GM19438 (cell line): ENCODE results near the gene SIRT7.
"Not testable (repeated sequence)": the region's sequence is repeated elsewhere in the genome, so short reads cannot be mapped to it uniquely, and the experiment has no call there.

ENCODE experiments used
- ATAC-seq: cut with Tn5 transposase; IDR thresholded peaks from one replicate; pipeline ENCODE4 v1.9.1; 2021; ENCODE audit warnings: low read depth; ENCODE audit not compliant: unreplicated experiment

Gene SIRT7

GRCh38 chr17:81921996-81922565 is 4.1 kb upstream of the SIRT7 start:
- no peak for ATAC-seq

- ATAC-seq = no peak
Observed at GRCh38 chr17:81921537-81921862, 3.5 kb upstream of the SIRT7 start.

- ATAC-seq = no peak
Observed at GRCh38 chr17:81920612-81921536, 2.9 kb upstream of the SIRT7 start.

- no peak for ATAC-seq
Observed at GRCh38 chr17:81918832-81919545, 1.0 kb upstream of the SIRT7 start.

- ATAC-seq = not testable (repeated sequence)
Observed at GRCh38 chr17:81918333-81918669, 325 bp upstream of the SIRT7 start.

GRCh38 chr17:81916234-81917001 is 1.6 kb downstream of the SIRT7 start:
- ATAC-seq = no peak

- no peak for ATAC-seq
Observed at GRCh38 chr17:81915331-81915730, 2.6 kb downstream of the SIRT7 start.

GRCh38 chr17:81914103-81914850 is 3.7 kb downstream of the SIRT7 start:
- no peak for ATAC-seq

- no peak for ATAC-seq
Observed at GRCh38 chr17:81913394-81914102, 4.4 kb downstream of the SIRT7 start.

- no peak for ATAC-seq
Observed at GRCh38 chr17:81912441-81913309, 5.3 kb downstream of the SIRT7 start.

GRCh38 chr17:81911969-81912368 is 6.0 kb downstream of the SIRT7 start:
- no peak for ATAC-seq

GRCh38 chr17:81911277-81911961 is 6.6 kb downstream of the SIRT7 start, which contains the start of gene PCYT2:
PCYT2 (minus strand) TSS chr17:81911399; CDS start chr17:81911355, 44 bp downstream.
- peak; percentile 65 for ATAC-seq

GRCh38 chr17:81910840-81911276 is 7.1 kb downstream of the SIRT7 start:
- ATAC-seq = peak; percentile 30

- ATAC-seq = peak; percentile 15
Observed at GRCh38 chr17:81909966-81910839, 7.8 kb downstream of the SIRT7 start.

GRCh38 chr17:81909231-81909630 is 8.7 kb downstream of the SIRT7 start:
- ATAC-seq = no peak

GRCh38 chr17:81908793-81909192 is 9.2 kb downstream of the SIRT7 start:
- ATAC-seq = no peak
